GM21529 (cell line): ENCODE results near the gene OR6A2.
A peak's percentile ranks its signal among the peaks of the same experiment; 100 is the strongest.

Source experiments
- ATAC-seq: cut with Tn5 transposase; IDR thresholded peaks from one replicate; pipeline ENCODE4 v1.9.1; 2021; ENCODE audit not compliant: unreplicated experiment

OR6A2 gene

GRCh38 chr11:6757373-6757967 is 42.0 kb downstream of the OR6A2 start:
- ATAC-seq, result peak; percentile 83

DNA sequence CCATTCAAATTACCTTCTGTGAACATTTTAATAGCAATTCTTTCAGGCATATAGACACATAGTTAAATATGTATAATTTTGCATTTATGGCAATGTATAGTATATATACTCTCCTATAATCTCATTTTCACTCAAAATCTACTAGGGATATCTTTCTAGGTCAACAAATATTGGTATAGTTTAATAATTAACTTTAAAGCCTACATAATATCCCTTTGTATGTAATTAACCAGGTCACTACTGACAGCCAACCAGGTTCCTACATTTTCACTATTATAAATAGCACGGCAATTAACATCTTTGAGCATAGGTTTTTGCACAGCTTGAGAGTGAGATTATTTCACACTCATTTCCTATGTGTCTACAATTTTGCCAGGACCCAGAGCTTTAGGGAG is 43.5 kb downstream of the OR6A2 start:
- ATAC-seq, result no peak

DNA sequence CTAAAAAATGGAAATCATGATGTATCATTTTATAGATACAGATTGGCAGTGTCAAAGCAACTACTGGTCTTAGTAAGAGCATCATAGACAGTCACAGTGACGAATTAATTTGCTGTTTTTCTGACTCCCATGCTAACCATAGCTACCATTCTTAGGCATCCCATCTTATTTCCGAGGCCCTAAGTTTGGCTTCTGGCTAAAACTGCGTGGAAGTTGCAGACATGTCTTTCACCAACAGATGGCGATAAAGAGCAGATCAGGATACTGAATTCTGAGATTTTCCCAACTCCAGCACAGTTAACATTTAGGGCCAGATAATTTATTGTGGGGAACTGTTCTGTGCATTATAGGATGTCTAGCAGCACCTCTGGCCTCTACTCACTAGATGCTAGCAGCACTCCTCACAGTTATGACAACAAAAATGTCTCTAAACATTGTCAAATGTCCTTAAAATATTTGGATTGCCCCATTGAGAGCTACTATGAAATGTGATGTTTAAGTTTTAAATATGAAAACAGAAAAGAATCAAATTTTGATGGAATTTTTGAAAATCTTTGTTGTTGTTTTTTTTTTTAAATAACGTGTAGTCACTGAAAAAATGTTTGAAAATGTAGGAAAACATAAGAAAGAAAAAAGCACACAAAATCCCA is 44.1 kb downstream of the OR6A2 start:
- peak; percentile 44 for ATAC-seq

GRCh38 chr11:6747097-6747668 is 52.3 kb downstream of the OR6A2 start:
- no peak for ATAC-seq

- ATAC-seq, result no peak
These were observed 52.9 kb downstream of the OR6A2 start for GRCh38 chr11:6746626-6747025.

DNA sequence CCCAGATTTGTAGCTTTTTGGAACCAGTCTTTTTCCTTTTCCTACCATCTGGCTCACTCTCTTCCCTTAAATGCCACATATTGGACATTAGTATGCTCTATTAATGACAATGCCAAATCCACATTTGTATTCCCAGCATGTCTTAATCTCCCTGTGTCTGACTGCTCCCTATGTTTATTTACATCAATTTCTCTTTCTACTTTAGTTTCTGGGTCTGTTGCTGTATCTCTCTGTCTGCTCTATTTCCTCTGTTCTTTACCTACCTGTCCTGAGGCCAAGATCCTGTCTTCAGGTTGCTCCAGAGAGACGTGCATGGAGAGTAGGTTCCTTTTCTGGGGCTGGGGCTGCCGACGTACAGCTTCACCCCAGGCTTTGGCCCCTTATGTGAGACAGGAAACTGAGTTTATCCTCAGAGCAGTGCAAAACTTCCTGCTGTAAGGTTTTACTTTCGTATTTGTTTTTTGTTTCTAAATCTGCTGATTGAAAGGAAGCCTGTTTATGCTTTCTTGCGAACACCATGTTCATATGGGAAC is 53.3 kb downstream of the OR6A2 start:
- ATAC-seq, result peak; percentile 89

- ATAC-seq, result no peak
These were observed 53.9 kb downstream of the OR6A2 start for GRCh38 chr11:6745465-6746015.

- ATAC-seq, result no peak
These were observed 54.5 kb downstream of the OR6A2 start for GRCh38 chr11:6745018-6745417.

GRCh38 chr11:6742260-6742659 is 57.2 kb downstream of the OR6A2 start:
- no peak for ATAC-seq
